NOMO-1 treated with DMSO at 0.1 percent for 48 hours (cell line): ENCODE measurements around the gene EFHC2.
"Not testable (repeated sequence)": the region's sequence is repeated elsewhere in the genome, so short reads cannot be mapped to it uniquely, and the experiment has no call there.

Experiments
- DNase-seq: peaks from one replicate; lab custom pipeline; 2025; ENCODE audit not compliant: unreplicated experiment; lab: John Stamatoyannopoulos, UW

The EFHC2 gene

GRCh38 chrX:44234116-44234515 lies 109.4 kb downstream of the EFHC2 start:
- no peak for DNase-seq

- DNase-seq, result no peak
These were observed 111.4 kb downstream of the EFHC2 start for GRCh38 chrX:44232081-44232480.

GRCh38 chrX:44228621-44229020 lies 114.9 kb downstream of the EFHC2 start:
- peak; percentile 75 for DNase-seq

- no peak for DNase-seq
These were observed 115.5 kb downstream of the EFHC2 start for GRCh38 chrX:44227991-44228390.

GRCh38 chrX:44225667-44226066 lies 117.8 kb downstream of the EFHC2 start:
- no peak for DNase-seq

- DNase-seq, result no peak
These were observed 118.7 kb downstream of the EFHC2 start for GRCh38 chrX:44224760-44225159.

- DNase-seq, result no peak
These were observed 120.3 kb downstream of the EFHC2 start for GRCh38 chrX:44223150-44223549.

- no peak for DNase-seq
These were observed 125.0 kb downstream of the EFHC2 start for GRCh38 chrX:44218465-44218864.

GRCh38 chrX:44216171-44216570 lies 127.3 kb downstream of the EFHC2 start:
- no peak for DNase-seq

- DNase-seq, result no peak
These were observed 139.7 kb downstream of the EFHC2 start for GRCh38 chrX:44203791-44204190.

- DNase-seq, result no peak
These were observed 140.9 kb downstream of the EFHC2 start for GRCh38 chrX:44202596-44202995.

GRCh38 chrX:44189116-44189515 lies 154.4 kb downstream of the EFHC2 start:
- no peak for DNase-seq

- not testable (repeated sequence) for DNase-seq
These were observed 155.6 kb downstream of the EFHC2 start for GRCh38 chrX:44187915-44188314.

GRCh38 chrX:44183329-44183728 lies 160.1 kb downstream of the EFHC2 start:
- no peak for DNase-seq

- DNase-seq, result no peak
These were observed 165.0 kb downstream of the EFHC2 start for GRCh38 chrX:44178274-44179053.

GRCh38 chrX:44175455-44175854 lies 168.0 kb downstream of the EFHC2 start:
- DNase-seq, result no peak

GRCh38 chrX:44174061-44174460 lies 169.4 kb downstream of the EFHC2 start:
- no peak for DNase-seq

- DNase-seq, result no peak
These were observed 170.3 kb downstream of the EFHC2 start for GRCh38 chrX:44173219-44173618.

- no peak for DNase-seq
These were observed 176.4 kb downstream of the EFHC2 start for GRCh38 chrX:44167116-44167515.

GRCh38 chrX:44162964-44163475 lies 180.5 kb downstream of the EFHC2 start:
- DNase-seq, result no peak

- DNase-seq, result no peak
These were observed 185.6 kb downstream of the EFHC2 start for GRCh38 chrX:44157858-44158257.

- DNase-seq, result no peak
These were observed 186.2 kb downstream of the EFHC2 start for GRCh38 chrX:44157283-44157682.

- no peak for DNase-seq
These were observed 186.7 kb downstream of the EFHC2 start for GRCh38 chrX:44156726-44157125.
